GM19043 (cell line): Measurements from ENCODE around the gene PRIM1.
A peak's percentile ranks its signal among the peaks of the same experiment; 100 is the strongest.
"Not testable (repeated sequence)": the region's sequence is repeated elsewhere in the genome, so short reads cannot be mapped to it uniquely, and the experiment has no call there.

Source experiments
- ATAC-seq: cut with Tn5 transposase; IDR thresholded peaks from one replicate; pipeline ENCODE4 v1.9.1; 2021; ENCODE audit warnings: low read depth; ENCODE audit not compliant: unreplicated experiment

The PRIM1 gene

GRCh38 chr12:56751712-56752598, at the start of gene PRIM1:
PRIM1 (minus strand) TSS chr12:56752323; CDS start chr12:56752298, 25 bp downstream.
- ATAC-seq = peak; percentile 62

GRCh38 chr12:56800221-56800620, 48.1 kb upstream of the PRIM1 start:
- ATAC-seq = no peak

- not testable (repeated sequence) for ATAC-seq
These were observed 47.2 kb upstream of the PRIM1 start for GRCh38 chr12:56799345-56799744.

- not testable (repeated sequence) for ATAC-seq
These were observed 43.7 kb upstream of the PRIM1 start for GRCh38 chr12:56795791-56796190.

- not testable (repeated sequence) for ATAC-seq
These were observed 43.0 kb upstream of the PRIM1 start for GRCh38 chr12:56795046-56795562.

GRCh38 chr12:56793124-56793523, 41.0 kb upstream of the PRIM1 start:
- not testable (repeated sequence) for ATAC-seq

GRCh38 chr12:56792678-56793077, 40.6 kb upstream of the PRIM1 start:
- ATAC-seq = no peak

- ATAC-seq = not testable (repeated sequence)
These were observed 37.3 kb upstream of the PRIM1 start for GRCh38 chr12:56789429-56789828.

- no peak for ATAC-seq
These were observed 35.4 kb upstream of the PRIM1 start for GRCh38 chr12:56787498-56787897.

- no peak for ATAC-seq
These were observed 33.8 kb upstream of the PRIM1 start for GRCh38 chr12:56785874-56786273.

GRCh38 chr12:56785141-56785865, 33.2 kb upstream of the PRIM1 start:
- ATAC-seq = no peak

- ATAC-seq = no peak
These were observed 29.6 kb upstream of the PRIM1 start for GRCh38 chr12:56781726-56782125.

GRCh38 chr12:56778756-56779155, 26.6 kb upstream of the PRIM1 start:
- ATAC-seq = no peak

GRCh38 chr12:56776654-56777053, 24.5 kb upstream of the PRIM1 start:
- ATAC-seq = no peak

GRCh38 chr12:56775638-56776037, 23.5 kb upstream of the PRIM1 start:
- ATAC-seq = no peak

- no peak for ATAC-seq
These were observed 21.0 kb upstream of the PRIM1 start for GRCh38 chr12:56773113-56773512.

GRCh38 chr12:56772625-56773024, 20.5 kb upstream of the PRIM1 start:
- no peak for ATAC-seq

GRCh38 chr12:56769868-56770267, 17.7 kb upstream of the PRIM1 start:
- no peak for ATAC-seq

- no peak for ATAC-seq
These were observed 16.3 kb upstream of the PRIM1 start for GRCh38 chr12:56768424-56768823.

- ATAC-seq = peak; percentile 99
These were observed 14.4 kb upstream of the PRIM1 start for GRCh38 chr12:56766535-56766934.
